Measurements from ENCODE around the gene POFUT2. TPM values are rescaled to one million over a fixed set of nuclear protein-coding genes. Genes with fewer than 3 reads are reported as not detected.

POFUT2 gene
- 10 to 100 TPM; 17.3 to 40.8 (median 25.6) TPM for total RNA-seq

GRCh38 chr21:45287438-45288391 is at the start of gene POFUT2:
Gene POFUT2 (minus strand): TSS chr21:45287895. CDS start chr21:45287871, 24 bp downstream.
- peak; percentile 65 to 80 (median 68) for ATAC-seq (replicated peaks in 6 of 8)
- peak within 1 kb of the TSS; percentile 90 to 95 for H3K27ac ChIP-seq
- in situ Hi-C loops (cut with MboI; ENCODE audit: low pct_unique_long_range_greater_than_20kb in 2 of 9, low sequenced_read_pairs in 9 of 9, unreplicated experiment in 9 of 9) = loop anchor here in 3 of 9 experiments (25.0 kb wide), 2 partner anchors 150 to 325 kb away; no protein-coding TSS in a partner anchor
- peaks cover 14 to 16% of the 10 kb centered on the region in 2 donors for H3K4me1 ChIP-seq (replicated peaks in 1 of 2)
- WGBS, 10 experiments = 0% methylated on average over 6 of the region's 90 CpGs; no CpG with 5 or more reads in 9 of the 10 experiments
- H3K4me3 ChIP-seq = peak within 1 kb of the TSS; percentile 55 to 98 (median 90)

- Histone ChIP-seq H3K4me1 (replicated peaks in 1 of 2) (peaks cover 29 to 36% of the 10 kb centered on the region in 2 donors), H3K4me3 (no peak overlapping the region), H3K27ac (no peak overlapping the region)
- in situ Hi-C loops (cut with MboI; ENCODE audit: low pct_unique_long_range_greater_than_20kb in 2 of 9, low sequenced_read_pairs in 9 of 9, unreplicated experiment in 9 of 9) = no loop called here
- ATAC-seq (replicated peaks in 6 of 8) = peak in 6 of 8 experiments; percentile 65 to 93 (median 84)
- WGBS, 10 experiments = 33 to 80% (median 72%) methylated on average over 1 to 5 of the region's 8 CpGs; no CpG with 5 or more reads in 5 of the 10 experiments
Measured at GRCh38 chr21:45336870-45337269, 49.2 kb upstream of the POFUT2 start.

- H3K4me1 ChIP-seq (replicated peaks in 1 of 2) = peaks cover 33 to 40% of the 10 kb centered on the region in 2 donors
- 51 to 100% (median 83%) methylated on average over 1 to 3 of the region's 4 CpGs; no CpG with 5 or more reads in 3 of the 10 experiments for WGBS, 10 experiments
- no peak for ATAC-seq (replicated peaks in 6 of 8)
- H3K27ac ChIP-seq = no peak overlapping the region
- H3K4me3 ChIP-seq = no peak overlapping the region
- in situ Hi-C loops (cut with MboI; ENCODE audit: low pct_unique_long_range_greater_than_20kb in 2 of 9, low sequenced_read_pairs in 9 of 9, unreplicated experiment in 9 of 9) = no loop called here
Measured at GRCh38 chr21:45336535-45336810, 48.8 kb upstream of the POFUT2 start.

DNA sequence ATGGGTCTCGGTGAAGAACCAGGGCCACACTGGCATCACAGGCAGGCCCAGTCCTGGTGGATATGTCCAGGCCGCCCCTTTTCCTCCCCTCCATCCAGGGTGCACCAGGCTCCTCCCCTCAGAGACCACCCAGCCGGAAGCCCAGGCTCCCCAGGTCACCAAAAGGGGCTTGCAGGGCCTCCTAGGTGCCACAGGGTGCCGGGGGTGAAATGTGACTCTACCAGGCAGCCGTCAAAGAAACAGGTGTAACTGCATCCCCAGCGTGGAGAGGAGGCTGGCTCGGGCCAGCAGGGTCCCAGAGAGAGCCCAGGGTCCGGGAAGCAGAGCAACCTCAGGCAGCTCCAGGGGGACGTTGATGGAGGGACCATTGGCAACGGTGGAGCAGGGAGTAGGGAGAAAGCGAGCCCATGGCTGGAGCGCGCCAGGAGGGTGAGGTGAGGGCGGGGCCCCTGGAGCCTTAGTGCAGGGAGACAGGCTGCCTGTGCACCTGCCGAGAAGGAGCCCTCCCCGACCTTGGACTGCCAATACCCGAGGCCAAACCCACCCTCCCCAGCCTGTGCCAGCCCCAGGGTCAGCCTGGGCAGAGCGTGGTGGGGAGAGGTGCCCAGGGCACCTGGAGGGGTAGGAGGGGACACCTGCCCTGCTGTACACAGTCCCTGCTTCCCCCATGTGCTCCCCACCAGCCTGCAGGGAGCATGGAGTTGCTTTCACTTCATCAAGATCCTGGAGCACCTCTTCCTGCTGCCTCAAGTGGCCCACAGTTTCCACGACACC is 48.3 kb upstream of the POFUT2 start:
- ATAC-seq (replicated peaks in 6 of 8) = no peak
- in situ Hi-C loops (cut with MboI; ENCODE audit: low pct_unique_long_range_greater_than_20kb in 2 of 9, low sequenced_read_pairs in 9 of 9, unreplicated experiment in 9 of 9) = no loop called here
- WGBS, 10 experiments = 40 to 90% (median 67%) methylated on average over 1 to 5 of the region's 19 CpGs; no CpG with 5 or more reads in 6 of the 10 experiments
- H3K4me1 ChIP-seq (replicated peaks in 1 of 2) = peaks cover 38 to 45% of the 10 kb centered on the region in 2 donors
- H3K4me3 ChIP-seq = no peak overlapping the region
- H3K27ac ChIP-seq = no peak overlapping the region

- ATAC-seq (replicated peaks in 6 of 8) = no peak
- H3K4me3 ChIP-seq = no peak overlapping the region
- no peak overlapping the region for H3K27ac ChIP-seq
- peaks cover 45 to 52% of the 10 kb centered on the region in 2 donors for H3K4me1 ChIP-seq (replicated peaks in 1 of 2)
- no CpG with 5 or more reads among the region's 14 CpGs for whole genome bisulfite sequencing, 10 experiments
- in situ Hi-C loops (cut with MboI; ENCODE audit: low pct_unique_long_range_greater_than_20kb in 2 of 9, low sequenced_read_pairs in 9 of 9, unreplicated experiment in 9 of 9) = no loop called here
Measured at GRCh38 chr21:45335151-45335760, 47.6 kb upstream of the POFUT2 start.

- peak in 1 of 8 experiments; percentile 43 for ATAC-seq (replicated peaks in 6 of 8)
- WGBS, 10 experiments = 80 to 88% methylated on average over 1 to 4 of the region's 9 CpGs; no CpG with 5 or more reads in 8 of the 10 experiments
- in situ Hi-C loops (cut with MboI; ENCODE audit: low pct_unique_long_range_greater_than_20kb in 2 of 9, low sequenced_read_pairs in 9 of 9, unreplicated experiment in 9 of 9) = no loop called here
- Histone ChIP-seq H3K4me3 (no peak overlapping the region), H3K4me1 (replicated peaks in 1 of 2) (peaks cover 52 to 58% of the 10 kb centered on the region in 2 donors), H3K27ac (no peak overlapping the region)
Measured at GRCh38 chr21:45334591-45335081, 46.9 kb upstream of the POFUT2 start.

- Histone ChIP-seq H3K4me3 (no peak overlapping the region), H3K27ac (no peak overlapping the region), H3K4me1 (replicated peaks in 1 of 2) (peaks cover 57 to 63% of the 10 kb centered on the region in 2 donors)
- no peak for ATAC-seq (replicated peaks in 6 of 8)
- in situ Hi-C loops (cut with MboI; ENCODE audit: low pct_unique_long_range_greater_than_20kb in 2 of 9, low sequenced_read_pairs in 9 of 9, unreplicated experiment in 9 of 9) = no loop called here
- 49 to 93% (median 72%) methylated on average over 3 to 5 of the region's 8 CpGs; no CpG with 5 or more reads in 5 of the 10 experiments for WGBS, 10 experiments
Measured at GRCh38 chr21:45334134-45334533, 46.4 kb upstream of the POFUT2 start.

- H3K27ac ChIP-seq = no peak overlapping the region
- H3K4me1 ChIP-seq (replicated peaks in 1 of 2) = peaks cover 61 to 68% of the 10 kb centered on the region in 2 donors
- no peak overlapping the region for H3K4me3 ChIP-seq
- ATAC-seq (replicated peaks in 6 of 8) = peak in 1 of 8 experiments; percentile 40
- in situ Hi-C loops (cut with MboI; ENCODE audit: low pct_unique_long_range_greater_than_20kb in 2 of 9, low sequenced_read_pairs in 9 of 9, unreplicated experiment in 9 of 9) = no loop called here
- 63 to 100% (median 66%) methylated on average over 1 to 10 of the region's 18 CpGs; no CpG with 5 or more reads in 5 of the 10 experiments for WGBS, 10 experiments
Measured at GRCh38 chr21:45333583-45334121, 46.0 kb upstream of the POFUT2 start.

DNA sequence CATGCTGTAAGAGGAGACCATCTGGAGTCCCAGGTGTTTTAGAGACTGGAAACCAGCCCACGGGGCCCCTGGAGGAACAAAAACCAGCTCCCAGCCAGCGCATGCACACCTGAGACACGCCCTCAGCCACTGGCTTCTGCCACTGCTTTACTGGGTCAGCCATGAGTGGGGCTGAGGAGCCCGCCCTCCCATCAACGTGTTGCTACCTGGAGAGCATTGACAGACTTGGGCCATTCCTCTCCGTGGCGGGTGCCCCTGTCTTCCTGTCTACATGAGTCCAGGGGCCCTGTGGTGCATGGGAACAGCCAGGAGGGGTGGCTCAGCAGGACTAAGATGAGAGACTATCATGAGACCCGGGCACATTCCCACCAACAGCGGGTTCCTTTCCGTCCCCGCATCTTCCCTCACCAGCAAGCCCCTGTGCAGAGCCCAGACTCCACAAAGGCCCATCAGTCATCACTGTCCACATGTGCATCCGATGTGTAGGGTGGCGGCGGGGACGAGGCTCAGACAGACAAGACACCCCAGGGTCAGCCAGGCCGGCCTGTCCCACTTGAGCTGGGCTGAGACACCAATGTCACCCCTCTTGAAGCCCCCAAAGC is 45.4 kb upstream of the POFUT2 start:
- peaks cover 61 to 68% of the 10 kb centered on the region in 2 donors for H3K4me1 ChIP-seq (replicated peaks in 1 of 2)
- in situ Hi-C loops (cut with MboI; ENCODE audit: low pct_unique_long_range_greater_than_20kb in 2 of 9, low sequenced_read_pairs in 9 of 9, unreplicated experiment in 9 of 9) = no loop called here

DNA sequence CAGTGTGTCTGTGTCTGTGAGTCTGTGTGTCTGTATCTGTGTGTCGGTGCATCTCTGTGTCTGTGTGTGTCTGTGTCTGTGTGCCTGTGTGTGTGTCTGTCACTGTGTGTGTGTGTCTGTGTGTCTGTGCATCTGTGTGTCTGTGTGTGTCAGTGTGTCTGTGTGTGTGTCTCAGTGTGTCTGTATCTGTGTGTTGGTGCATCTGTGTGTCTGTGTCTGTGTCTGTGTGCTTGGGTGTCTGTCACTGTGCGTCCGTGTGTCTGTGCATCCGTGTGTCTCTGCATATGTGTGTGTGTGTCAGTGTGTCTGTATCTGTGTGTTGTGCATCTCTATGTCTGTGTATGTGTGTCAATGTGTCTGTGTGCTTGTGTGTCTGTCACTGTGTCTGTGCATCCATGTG is 44.7 kb upstream of the POFUT2 start:
- no peak overlapping the region for H3K4me3 ChIP-seq
- WGBS, 10 experiments = 60 to 100% (median 83%) methylated on average over 1 to 2 of the region's 4 CpGs; no CpG with 5 or more reads in 5 of the 10 experiments
- in situ Hi-C loops (cut with MboI; ENCODE audit: low pct_unique_long_range_greater_than_20kb in 2 of 9, low sequenced_read_pairs in 9 of 9, unreplicated experiment in 9 of 9) = no loop called here
- H3K27ac ChIP-seq = no peak overlapping the region
- peaks cover 61 to 68% of the 10 kb centered on the region in 2 donors for H3K4me1 ChIP-seq (replicated peaks in 1 of 2)
- no peak for ATAC-seq (replicated peaks in 6 of 8)

More for the DNA sequence above, 45.4 kb upstream of the POFUT2 start:
- no peak for ATAC-seq (replicated peaks in 6 of 8)
- no peak overlapping the region for H3K4me3 ChIP-seq
- no peak overlapping the region for H3K27ac ChIP-seq
- WGBS, 10 experiments = 87 to 100% (median 94%) methylated on average over 1 to 7 of the region's 16 CpGs; no CpG with 5 or more reads in 6 of the 10 experiments

DNA sequence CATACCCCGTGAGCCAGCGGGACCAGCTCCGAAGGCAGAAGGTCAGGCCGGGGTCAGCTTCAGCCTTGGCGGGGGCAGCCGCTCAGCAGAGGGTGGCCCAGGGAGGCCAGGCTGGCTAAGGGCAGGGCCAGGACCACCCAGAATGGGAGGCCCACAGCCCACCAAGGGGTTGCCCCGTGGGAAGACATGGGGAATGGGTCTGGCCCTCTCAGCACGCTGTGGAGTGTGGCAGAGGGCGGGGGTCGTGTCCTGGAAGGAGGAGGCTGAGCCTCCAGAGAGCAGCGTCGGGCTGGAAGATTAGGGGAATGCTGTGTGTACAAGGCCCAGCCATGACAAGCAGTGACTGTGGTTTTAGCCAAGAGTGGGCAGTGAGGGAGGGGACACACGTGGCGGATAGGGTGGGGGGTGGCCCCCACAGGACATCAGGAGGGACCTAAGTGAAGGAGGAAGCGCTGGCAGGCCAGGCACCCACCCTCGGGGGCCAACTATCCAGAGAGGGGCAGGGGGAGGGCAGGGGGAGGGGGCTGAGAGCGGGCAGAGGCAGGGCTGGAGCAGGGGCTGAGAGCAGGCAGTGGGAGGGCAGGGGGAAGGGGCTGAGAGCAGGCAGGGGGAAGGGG is 43.9 kb upstream of the POFUT2 start:
- WGBS, 10 experiments = 20 to 92% (median 59%) methylated on average over 1 to 2 of the region's 17 CpGs; no CpG with 5 or more reads in 6 of the 10 experiments
- peak in 5 of 8 experiments; percentile 15 to 71 (median 63) for ATAC-seq (replicated peaks in 6 of 8)
- H3K4me1 ChIP-seq (replicated peaks in 1 of 2) = peaks cover 61 to 65% of the 10 kb centered on the region in 2 donors
- H3K27ac ChIP-seq = peak overlapping the region in 1 of 2 donors; percentile 2
- in situ Hi-C loops (cut with MboI; ENCODE audit: low pct_unique_long_range_greater_than_20kb in 2 of 9, low sequenced_read_pairs in 9 of 9, unreplicated experiment in 9 of 9) = no loop called here
- H3K4me3 ChIP-seq = no peak overlapping the region

Data from motor neuron (in vitro differentiated cells).